Measurements from ENCODE around the gene CECR2. TPM values are rescaled to one million over a fixed set of nuclear protein-coding genes. Genes with fewer than 3 reads are reported as not detected.

CECR2 gene
- total RNA-seq, 2 donors from 2014 or later: 0.30 to 0.40 TPM

GRCh38 chr22:17379944-17380343 is 10.7 kb downstream of the CECR2 start:
- Histone ChIP-seq H3K27me3 (no peaks in the 10 kb centered on the region), H3K27ac (no peak overlapping the region), H3K4me3 (no peak overlapping the region), H3K9me3 (no peaks in the 10 kb centered on the region), H3K36me3 (no peaks in the 10 kb centered on the region), H3K4me1 (no peaks in the 10 kb centered on the region), H3K9ac (ENCODE audit: low read depth in 2 of 2, low read length in 2 of 2) (no peak overlapping the region)
- TF ChIP-seq, protein P1, sequence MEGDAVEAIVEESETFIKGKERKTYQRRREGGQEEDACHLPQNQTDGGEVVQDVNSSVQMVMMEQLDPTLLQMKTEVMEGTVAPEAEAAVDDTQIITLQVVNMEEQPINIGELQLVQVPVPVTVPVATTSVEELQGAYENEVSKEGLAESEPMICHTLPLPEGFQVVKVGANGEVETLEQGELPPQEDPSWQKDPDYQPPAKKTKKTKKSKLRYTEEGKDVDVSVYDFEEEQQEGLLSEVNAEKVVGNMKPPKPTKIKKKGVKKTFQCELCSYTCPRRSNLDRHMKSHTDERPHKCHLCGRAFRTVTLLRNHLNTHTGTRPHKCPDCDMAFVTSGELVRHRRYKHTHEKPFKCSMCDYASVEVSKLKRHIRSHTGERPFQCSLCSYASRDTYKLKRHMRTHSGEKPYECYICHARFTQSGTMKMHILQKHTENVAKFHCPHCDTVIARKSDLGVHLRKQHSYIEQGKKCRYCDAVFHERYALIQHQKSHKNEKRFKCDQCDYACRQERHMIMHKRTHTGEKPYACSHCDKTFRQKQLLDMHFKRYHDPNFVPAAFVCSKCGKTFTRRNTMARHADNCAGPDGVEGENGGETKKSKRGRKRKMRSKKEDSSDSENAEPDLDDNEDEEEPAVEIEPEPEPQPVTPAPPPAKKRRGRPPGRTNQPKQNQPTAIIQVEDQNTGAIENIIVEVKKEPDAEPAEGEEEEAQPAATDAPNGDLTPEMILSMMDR (IDR thresholded peaks at IDR 0.05): no peak
- intact Hi-C loops (cut with DNase I): no loop called here
- DNase-seq: no peak

DNA sequence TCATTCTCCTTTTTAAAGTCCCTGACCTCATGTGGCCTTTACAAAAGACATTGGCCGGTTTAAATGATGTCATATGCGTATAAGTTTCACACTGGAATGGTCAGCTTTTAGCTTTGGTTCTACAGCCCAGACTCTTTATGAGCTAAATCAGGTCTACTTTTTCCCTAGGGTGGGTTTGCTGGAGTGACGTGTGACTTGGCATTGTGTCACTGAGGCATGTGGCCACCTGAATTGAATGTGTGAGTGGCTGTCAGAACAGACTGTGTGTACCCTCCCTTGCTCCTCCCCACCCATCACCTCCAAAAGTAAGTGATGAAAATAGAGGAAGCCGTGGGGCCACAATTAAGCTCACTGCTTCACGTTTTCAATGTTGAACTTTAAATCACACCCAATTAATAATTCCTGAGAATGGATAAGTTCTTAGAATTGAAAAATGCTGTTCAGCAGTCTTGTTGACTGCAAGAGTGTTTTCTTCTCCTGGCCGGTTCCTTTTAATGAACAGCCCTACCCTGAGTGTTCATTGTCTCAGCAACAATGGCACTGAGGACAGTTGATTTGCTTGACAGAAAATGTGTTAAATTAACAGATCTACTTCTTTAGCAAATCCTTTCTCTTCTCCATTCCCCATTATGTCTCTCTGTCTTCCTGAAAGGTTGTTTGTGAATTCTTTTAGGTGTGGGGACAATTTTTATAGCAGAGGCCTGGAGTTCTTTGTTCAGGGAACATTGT is 11.3 kb downstream of the CECR2 start:
- no peak overlapping the region for H3K27ac ChIP-seq
- H3K4me1 ChIP-seq: no peaks in the 10 kb centered on the region
- TF ChIP-seq, protein P1 (IDR thresholded peaks at IDR 0.05): no peak
- H3K36me3 ChIP-seq: no peaks in the 10 kb centered on the region
- intact Hi-C loops (cut with DNase I): no loop called here
- no peak overlapping the region for H3K9ac ChIP-seq (ENCODE audit: low read depth in 2 of 2, low read length in 2 of 2)
- no peaks in the 10 kb centered on the region for H3K27me3 ChIP-seq
- H3K4me3 ChIP-seq: no peak overlapping the region
- no peaks in the 10 kb centered on the region for H3K9me3 ChIP-seq
- no peak for DNase-seq

DNA sequence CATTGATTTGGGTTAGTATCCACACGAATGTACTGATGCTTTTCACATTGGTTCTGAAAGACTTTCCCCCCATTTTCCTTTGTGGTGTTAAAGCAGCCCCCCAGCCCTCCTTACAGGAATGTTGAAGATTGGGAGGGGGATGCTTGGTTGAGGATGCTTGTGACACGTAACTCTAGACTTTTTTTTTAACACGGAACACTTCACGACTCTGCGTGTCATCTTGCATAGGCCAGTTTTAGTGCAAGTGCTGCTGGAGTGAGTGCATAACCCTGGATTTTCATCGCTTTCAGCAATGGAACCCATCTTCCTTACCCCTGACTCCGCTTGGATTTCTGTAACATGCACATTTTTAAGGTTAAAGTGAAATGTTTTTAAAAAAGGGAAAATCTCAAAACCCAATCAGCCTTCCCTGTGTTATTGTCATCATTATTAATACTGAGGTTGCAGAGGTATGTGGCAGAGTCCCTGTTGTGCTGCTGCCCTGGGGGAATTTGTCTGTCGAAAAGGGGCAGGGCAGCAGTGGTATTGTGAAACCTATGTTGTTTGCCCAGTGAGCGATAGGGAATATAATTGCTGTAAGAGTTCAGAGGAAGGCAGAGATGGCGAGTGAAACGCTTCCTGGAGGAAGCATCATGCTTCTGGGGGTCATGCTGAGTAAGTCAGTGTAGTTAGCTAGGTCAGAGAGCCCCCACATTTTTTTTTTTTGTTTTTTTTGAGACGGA is 12.1 kb downstream of the CECR2 start:
- intact Hi-C loops (cut with DNase I): no loop called here
- H3K4me1 ChIP-seq: no peaks in the 10 kb centered on the region
- H3K9me3 ChIP-seq: no peaks in the 10 kb centered on the region
- no peak overlapping the region for H3K27ac ChIP-seq
- H3K9ac ChIP-seq (ENCODE audit: low read depth in 2 of 2, low read length in 2 of 2): no peak overlapping the region
- TF ChIP-seq, protein P1 (IDR thresholded peaks at IDR 0.05): no peak
- H3K36me3 ChIP-seq: no peaks in the 10 kb centered on the region
- H3K4me3 ChIP-seq: no peak overlapping the region
- no peak for DNase-seq
- no peaks in the 10 kb centered on the region for H3K27me3 ChIP-seq

GRCh38 chr22:17384612-17385330 is 15.5 kb downstream of the CECR2 start:
- Histone ChIP-seq H3K9ac (ENCODE audit: low read depth in 2 of 2, low read length in 2 of 2) (no peak overlapping the region), H3K4me3 (no peak overlapping the region), H3K36me3 (no peaks in the 10 kb centered on the region), H3K27me3 (no peaks in the 10 kb centered on the region), H3K4me1 (no peaks in the 10 kb centered on the region), H3K27ac (no peak overlapping the region), H3K9me3 (no peaks in the 10 kb centered on the region)
- TF ChIP-seq, protein P1 (IDR thresholded peaks at IDR 0.05): no peak
- intact Hi-C loops (cut with DNase I): no loop called here
- DNase-seq: no peak

DNA sequence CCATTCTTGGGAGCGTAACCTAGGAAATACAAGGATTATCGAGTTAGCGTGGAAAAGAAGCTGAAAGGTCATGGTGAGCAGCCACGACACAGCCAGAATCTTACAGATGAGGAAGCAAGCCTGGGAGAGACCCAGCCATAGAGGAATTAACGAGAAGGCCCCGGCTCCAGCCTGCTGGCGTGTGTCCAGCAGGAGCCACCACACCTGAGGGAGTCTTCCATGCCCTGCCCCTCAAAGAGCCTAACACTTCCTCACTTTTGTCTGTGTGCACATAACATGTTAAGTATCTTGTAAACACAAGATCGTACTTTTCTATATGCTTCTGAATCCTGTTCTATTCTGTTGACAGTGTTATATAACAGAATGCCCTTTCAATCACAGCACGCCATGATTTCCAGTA is 18.1 kb downstream of the CECR2 start:
- Histone ChIP-seq H3K4me1 (no peaks in the 10 kb centered on the region), H3K27ac (no peak overlapping the region), H3K9ac (ENCODE audit: low read depth in 2 of 2, low read length in 2 of 2) (no peak overlapping the region), H3K9me3 (no peaks in the 10 kb centered on the region), H3K36me3 (no peaks in the 10 kb centered on the region), H3K27me3 (no peaks in the 10 kb centered on the region), H3K4me3 (no peak overlapping the region)
- no peak for DNase-seq
- intact Hi-C loops (cut with DNase I): no loop called here
- TF ChIP-seq, protein P1 (IDR thresholded peaks at IDR 0.05): no peak
